Ishikawa (cell line): Measurements from ENCODE around the gene TTC32.

Experiments
- CEBPB ChIP-seq: IDR thresholded peaks from 2 replicates; pipeline ENCODE4 v1.6.1; 2012
- CREB1 ChIP-seq: IDR thresholded peaks from 2 replicates; pipeline ENCODE4 v1.6.1; 2012; ENCODE audit warnings: low read depth
- EGR1 ChIP-seq: IDR thresholded peaks from 2 replicates; pipeline ENCODE4 v1.6.1; 2012
- EP300 ChIP-seq: IDR thresholded peaks from 2 replicates; pipeline ENCODE4 v1.6.1; 2012; ENCODE audit warnings: borderline replicate concordance
- FOXM1 ChIP-seq: IDR thresholded peaks from 2 replicates; pipeline ENCODE4 v1.6.1; 2012; ENCODE audit warnings: low read depth, borderline replicate concordance
- MAX ChIP-seq: IDR thresholded peaks from 2 replicates; pipeline ENCODE4 v1.6.1; 2012
- NFIC ChIP-seq: IDR thresholded peaks from 2 replicates; pipeline ENCODE4 v1.6.1; 2012
- RAD21 ChIP-seq: IDR thresholded peaks from 2 replicates; pipeline ENCODE4 v1.6.1; 2012; ENCODE audit warnings: low read depth
- REST ChIP-seq: IDR thresholded peaks from 2 replicates; pipeline ENCODE4 v1.6.1; 2012; ENCODE audit warnings: low read depth, mild to moderate bottlenecking
- TAF1 ChIP-seq: IDR thresholded peaks from 2 replicates; pipeline ENCODE4 v1.6.1; 2012; ENCODE audit warnings: low read depth, mild to moderate bottlenecking
- TCF12 ChIP-seq: IDR thresholded peaks from 2 replicates; pipeline ENCODE4 v1.6.1; 2012; ENCODE audit warnings: low read depth
- TEAD4 ChIP-seq: IDR thresholded peaks from 2 replicates; pipeline ENCODE4 v1.6.1; 2012
- USF1 ChIP-seq: IDR thresholded peaks from 2 replicates; pipeline ENCODE4 v1.6.1; 2012
- YY1 ChIP-seq: IDR thresholded peaks from 2 replicates; pipeline ENCODE4 v1.6.1; 2012; ENCODE audit warnings: low read depth
- ZBTB7A ChIP-seq: IDR thresholded peaks from 2 replicates; pipeline ENCODE4 v1.6.1; 2012; ENCODE audit warnings: low read depth

Gene TTC32

GRCh38 chr2:19890104-19890503 lies 11.7 kb downstream of the TTC32 start:
- TF ChIP-seq NFIC = no peak
- no peak for TF ChIP-seq EP300
- TF ChIP-seq CEBPB = no peak

GRCh38 chr2:19888831-19889230 lies 13.0 kb downstream of the TTC32 start:
- TF ChIP-seq EGR1 = no peak
- no peak for TF ChIP-seq CREB1

- TF ChIP-seq FOXM1 = no peak
- TF ChIP-seq TEAD4 = no peak
- no peak for TF ChIP-seq USF1
- no peak for TF ChIP-seq TAF1
- no peak for TF ChIP-seq TCF12
- TF ChIP-seq EP300 = no peak
- no peak for TF ChIP-seq NFIC
- no peak for TF ChIP-seq YY1
- no peak for TF ChIP-seq MAX
- no peak for TF ChIP-seq RAD21
Measured at GRCh38 chr2:19887510-19887909, 14.3 kb downstream of the TTC32 start.

- TF ChIP-seq RAD21 = no peak
- no peak for TF ChIP-seq TEAD4
- no peak for TF ChIP-seq REST
- no peak for TF ChIP-seq FOXM1
- no peak for TF ChIP-seq CREB1
- TF ChIP-seq NFIC = no peak
- no peak for TF ChIP-seq MAX
- no peak for TF ChIP-seq USF1
- no peak for TF ChIP-seq TCF12
- TF ChIP-seq ZBTB7A = no peak
Measured at GRCh38 chr2:19886261-19886660, 15.5 kb downstream of the TTC32 start.

- TF ChIP-seq RAD21 (no peak), TEAD4 (no peak), EGR1 (no peak), TCF12 (no peak), USF1 (no peak), CEBPB (no peak), EP300 (no peak)
Measured at GRCh38 chr2:19885791-19886190, 16.0 kb downstream of the TTC32 start.

GRCh38 chr2:19883971-19884720 lies 17.6 kb downstream of the TTC32 start:
- no peak for TF ChIP-seq TCF12
- TF ChIP-seq REST = no peak
- TF ChIP-seq NFIC = no peak
- TF ChIP-seq ZBTB7A = no peak
- TF ChIP-seq TEAD4 = no peak
- no peak for TF ChIP-seq YY1
- no peak for TF ChIP-seq EGR1
- no peak for TF ChIP-seq TAF1
- no peak for TF ChIP-seq EP300
- no peak for TF ChIP-seq FOXM1
- no peak for TF ChIP-seq CREB1
- no peak for TF ChIP-seq USF1
- TF ChIP-seq MAX = no peak
- TF ChIP-seq RAD21 = no peak
- no peak for TF ChIP-seq CEBPB
